Colonic mucosa (tissue), 4 donors: ENCODE measurements around the gene RASSF4. TPM values are rescaled to one million over a fixed set of nuclear protein-coding genes. Genes with fewer than 3 reads are reported as not detected.

Experiments
- DNase-seq: peaks from one replicate; pipeline ENCODE4 v3.0.0-alpha.2; 2020
- H3K27ac ChIP-seq: fragments of 200-600 bp; one replicate; pipeline ENCODE4 v1.8.0; 2021
- H3K27me3 ChIP-seq: fragments of 200-600 bp; one replicate; pipeline ENCODE4 v1.8.0; 2021
- H3K36me3 ChIP-seq: fragments of 200-600 bp; one replicate; pipeline ENCODE4 v1.8.0; 2021
- H3K4me1 ChIP-seq: fragments of 200-600 bp; one replicate; pipeline ENCODE4 v1.8.0; 2021; ENCODE audit warnings: mild to moderate bottlenecking
- H3K4me3 ChIP-seq: fragments of 200-600 bp; one replicate; pipeline ENCODE4 v1.8.0; 2021
- H3K9ac ChIP-seq, 2 donors: one replicate each; pipeline ENCODE4 v1.7.0; 2013; ENCODE audit warnings: control low read depth in 2 of 2, low read depth in 2 of 2, low read length in 2 of 2
- H3K9me3 ChIP-seq: fragments of 200-600 bp; one replicate; pipeline ENCODE4 v1.8.0; 2021
- CTCF ChIP-seq: fragments of 200-600 bp; IDR thresholded peaks from one replicate; pipeline ENCODE4 v1.8.0; 2022; ENCODE audit warnings: antibody characterized with exemption, mild to moderate bottlenecking
- intact Hi-C: fragments of 100-400 bp; cut with DNase I; formaldehyde crosslinking; loops from one replicate; pipeline ENCODE4 v1.14.1; 2022
- total RNA-seq, 2 donors: library from RNA; stranded (reverse); fragmentation: NEBNext Ultra II Directional in 1 of 2; extraction: Animal tissue kit (Norgen Biotek cat#: 25700) in 1 of 2; gene quantifications; one replicate each; pipeline ENCODE4 v1.2.1, GENCODE V29; 2021
- donor health status: healthy.
- donor health status: DM: no; HTN: no; CAD: no.
- donor health status: DM: no; HTN: no; CAD: no.

RASSF4 gene
- total RNA-seq, 2 donors from 2014 or later = 13.1 to 19.9 TPM

GRCh38 chr10:44982114-44982460, 22.5 kb downstream of the RASSF4 start:
- DNase-seq = no peak
- no peaks in the 10 kb centered on the region for H3K9me3 ChIP-seq
- intact Hi-C loops = no loop called here
- no peaks in the 10 kb centered on the region for H3K36me3 ChIP-seq
- no peaks in the 10 kb centered on the region for H3K27me3 ChIP-seq
- no peak overlapping the region for H3K27ac ChIP-seq
- TF ChIP-seq CTCF = no peak
- peaks cover 19% of the 10 kb centered on the region for H3K4me1 ChIP-seq
- H3K4me3 ChIP-seq = no peak overlapping the region
- no peak overlapping the region for H3K9ac ChIP-seq

- H3K27me3 ChIP-seq = no peaks in the 10 kb centered on the region
- peaks cover 19% of the 10 kb centered on the region for H3K4me1 ChIP-seq
- no peaks in the 10 kb centered on the region for H3K9me3 ChIP-seq
- no peaks in the 10 kb centered on the region for H3K36me3 ChIP-seq
- no peak overlapping the region for H3K9ac ChIP-seq
- TF ChIP-seq CTCF = no peak
- no peak overlapping the region for H3K27ac ChIP-seq
- DNase-seq = no peak
- H3K4me3 ChIP-seq = no peak overlapping the region
- intact Hi-C loops = no loop called here
These were observed 22.9 kb downstream of the RASSF4 start for GRCh38 chr10:44982496-44982895.

- Histone ChIP-seq H3K9ac (no peak overlapping the region), H3K27me3 (no peaks in the 10 kb centered on the region)
- no peak for DNase-seq
These were observed 23.7 kb downstream of the RASSF4 start for GRCh38 chr10:44983066-44983894.

GRCh38 chr10:44983895-44984278, 24.3 kb downstream of the RASSF4 start:
- no peaks in the 10 kb centered on the region for H3K36me3 ChIP-seq
- H3K4me1 ChIP-seq = peaks cover 17% of the 10 kb centered on the region
- no peaks in the 10 kb centered on the region for H3K27me3 ChIP-seq
- no peak for DNase-seq
- H3K9ac ChIP-seq = no peak overlapping the region
- H3K9me3 ChIP-seq = no peaks in the 10 kb centered on the region
- intact Hi-C loops = no loop called here
- no peak overlapping the region for H3K4me3 ChIP-seq
- H3K27ac ChIP-seq = no peak overlapping the region
- no peak for TF ChIP-seq CTCF

More at GRCh38 chr10:44983066-44983894, 23.7 kb downstream of the RASSF4 start:
- intact Hi-C loops = no loop called here
- H3K27ac ChIP-seq = no peak overlapping the region
- peaks cover 19% of the 10 kb centered on the region for H3K4me1 ChIP-seq
- TF ChIP-seq CTCF = no peak
- no peak overlapping the region for H3K4me3 ChIP-seq
- H3K36me3 ChIP-seq = no peaks in the 10 kb centered on the region
- no peaks in the 10 kb centered on the region for H3K9me3 ChIP-seq

GRCh38 chr10:44984671-44985101, 25.1 kb downstream of the RASSF4 start:
- no peak overlapping the region for H3K4me3 ChIP-seq
- H3K36me3 ChIP-seq = no peaks in the 10 kb centered on the region
- intact Hi-C loops = no loop called here
- H3K9ac ChIP-seq = no peak overlapping the region
- H3K27ac ChIP-seq = no peak overlapping the region
- DNase-seq = no peak
- no peaks in the 10 kb centered on the region for H3K9me3 ChIP-seq
- H3K4me1 ChIP-seq = peaks cover 12% of the 10 kb centered on the region
- TF ChIP-seq CTCF = no peak
- no peaks in the 10 kb centered on the region for H3K27me3 ChIP-seq
